ENCODE data around the gene FBXW4.

The FBXW4 gene

DNA sequence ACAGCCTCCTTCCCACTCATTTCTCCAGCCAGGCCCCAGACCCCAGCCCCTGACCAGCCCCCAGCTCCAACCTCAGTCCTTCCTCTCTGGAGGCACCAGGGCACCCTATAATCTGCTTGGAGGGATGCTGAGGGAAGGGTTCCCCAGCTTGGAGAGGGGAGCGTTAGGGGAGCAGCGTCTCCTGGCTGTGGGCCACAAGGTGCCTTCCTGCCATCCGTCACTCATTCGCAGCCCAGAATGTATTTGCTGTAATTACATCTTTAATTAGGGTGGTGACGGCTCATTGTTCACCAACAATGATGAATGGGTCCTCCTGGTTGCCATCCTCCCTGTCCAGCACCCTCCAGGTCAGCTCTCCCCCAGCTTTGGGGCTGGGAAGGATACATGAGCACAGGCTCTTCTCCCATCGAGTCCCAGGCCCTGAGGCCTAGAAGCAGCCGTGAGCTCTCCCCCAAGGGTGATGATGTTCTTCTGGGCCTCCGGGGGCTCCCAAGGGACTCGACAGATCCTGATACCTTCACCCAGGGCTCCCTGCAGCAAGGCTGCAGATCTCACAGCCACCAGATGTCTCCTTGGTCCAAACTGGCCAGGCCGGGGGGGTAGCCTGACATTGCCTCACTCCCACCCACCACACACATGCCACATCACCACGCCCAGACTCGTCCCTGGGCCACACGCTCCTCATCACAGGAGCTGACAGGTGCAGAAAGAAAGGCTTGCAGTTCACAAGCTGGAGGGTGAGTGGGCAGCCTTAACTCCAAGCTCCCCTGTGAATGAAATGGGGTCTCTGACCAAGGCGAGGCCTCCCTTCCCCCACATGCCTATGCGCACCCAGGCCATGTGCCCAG lies 133.7 kb downstream of the FBXW4 start:
- Mint-ChIP-seq H3K4me3 (no peak overlapping the region), H3K27ac (peak overlapping the region; percentile 33), H3K27me3 (peaks cover 31% of the 10 kb centered on the region), H3K4me1 (ENCODE audit: low read depth) (peaks cover 19% of the 10 kb centered on the region), H3K36me3 (ENCODE audit: low read depth) (no peaks in the 10 kb centered on the region), H3K9me3 (no peaks in the 10 kb centered on the region)
- no peak for DNase-seq

Measured in activated T-cell treated with anti-CD3 and anti-CD28 coated beads, Interleukin-2, amount 50 U/mL, for 24 hours (primary cell).